ENCODE results near the gene OSBPL8.

- TF ChIP-seq POLR2A (IDR thresholded peaks at IDR 0.05) (no peak), CTCF (IDR thresholded peaks at IDR 0.05) (no peak), POLR2AphosphoS5 (IDR thresholded peaks at IDR 0.05) (no peak)
Observed at GRCh38 chr12:76569685-76570604, 10.4 kb upstream of the OSBPL8 start.

Measured in transverse colon (tissue), 4 donors.